ENCODE measurements around the gene NR3C1.

NR3C1 gene

GRCh38 chr5:143443330-143443729 lies 39.8 kb upstream of the NR3C1 start:
- no peak for DNase-seq (ENCODE audit: low read depth, low spot score)
- CTCF ChIA-PET, result interaction anchor here (2.2 kb wide), 1 partner anchor 10 kb away, joined by 9 read pairs; no protein-coding TSS in a partner anchor
- H3K4me3 ChIP-seq (ENCODE audit: low read depth, low read length), result no peak overlapping the region
- no peak for TF ChIP-seq CTCF (IDR thresholded peaks at IDR 0.05; ENCODE audit: insufficient read depth, low read length, missing control alignments)
- POLR2A ChIA-PET, result no interaction called here

- TF ChIP-seq CTCF (IDR thresholded peaks at IDR 0.05; ENCODE audit: insufficient read depth, low read length, missing control alignments), result no peak
- H3K4me3 ChIP-seq (ENCODE audit: low read depth, low read length), result no peak overlapping the region
- ChIA-PET CTCF (interaction anchor here (0.8 to 2.2 kb wide), 2 partner anchors 9 to 11 kb away, joined by 3 to 9 read pairs; no protein-coding TSS in a partner anchor), POLR2A (no interaction called here)
- DNase-seq (ENCODE audit: low read depth, low spot score), result peak; percentile 21
These were observed 38.9 kb upstream of the NR3C1 start for GRCh38 chr5:143442385-143442784.

- H3K4me3 ChIP-seq (ENCODE audit: low read depth, low read length), result no peak overlapping the region
- TF ChIP-seq CTCF (IDR thresholded peaks at IDR 0.05; ENCODE audit: insufficient read depth, low read length, missing control alignments), result no peak
- no peak for DNase-seq (ENCODE audit: low read depth, low spot score)
- ChIA-PET POLR2A (no interaction called here), CTCF (no interaction called here)
These were observed 37.1 kb upstream of the NR3C1 start for GRCh38 chr5:143440448-143441115.

DNA sequence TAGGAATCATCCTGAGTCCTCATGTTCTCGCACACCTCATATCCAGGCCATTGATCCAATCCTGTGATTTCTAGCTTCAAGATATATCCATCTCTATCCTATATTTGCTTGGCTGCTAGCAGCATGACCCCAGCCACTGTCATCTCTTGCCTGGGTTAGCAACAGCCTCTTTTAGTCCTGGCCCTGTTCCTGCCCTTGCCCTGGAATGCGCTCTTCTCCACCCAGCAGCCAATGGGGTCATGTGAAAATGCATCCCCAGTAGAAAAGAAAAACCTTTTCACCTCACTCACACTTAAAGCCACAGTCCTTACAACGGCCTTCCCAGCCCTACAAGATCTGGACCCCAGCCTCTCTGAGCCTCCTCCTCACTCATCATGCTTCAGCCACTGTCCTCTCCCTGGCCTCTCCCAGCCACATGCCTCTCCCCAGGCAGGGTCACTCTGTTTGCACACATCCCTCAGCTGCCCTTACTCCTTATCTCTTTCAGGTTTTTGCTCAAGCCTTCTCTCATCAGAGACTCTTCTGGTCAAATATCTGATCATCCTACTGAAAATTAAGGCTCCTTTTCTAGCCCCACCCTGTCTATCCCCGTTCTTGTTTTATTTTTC lies 34.3 kb upstream of the NR3C1 start:
- ChIA-PET CTCF (interaction anchor here (1.8 kb wide), 1 partner anchor 20 kb away, joined by 4 read pairs; no protein-coding TSS in a partner anchor), POLR2A (no interaction called here)
- H3K4me3 ChIP-seq (ENCODE audit: low read depth, low read length), result no peak overlapping the region
- DNase-seq (ENCODE audit: low read depth, low spot score), result no peak
- TF ChIP-seq CTCF (IDR thresholded peaks at IDR 0.05; ENCODE audit: insufficient read depth, low read length, missing control alignments), result no peak

DNA sequence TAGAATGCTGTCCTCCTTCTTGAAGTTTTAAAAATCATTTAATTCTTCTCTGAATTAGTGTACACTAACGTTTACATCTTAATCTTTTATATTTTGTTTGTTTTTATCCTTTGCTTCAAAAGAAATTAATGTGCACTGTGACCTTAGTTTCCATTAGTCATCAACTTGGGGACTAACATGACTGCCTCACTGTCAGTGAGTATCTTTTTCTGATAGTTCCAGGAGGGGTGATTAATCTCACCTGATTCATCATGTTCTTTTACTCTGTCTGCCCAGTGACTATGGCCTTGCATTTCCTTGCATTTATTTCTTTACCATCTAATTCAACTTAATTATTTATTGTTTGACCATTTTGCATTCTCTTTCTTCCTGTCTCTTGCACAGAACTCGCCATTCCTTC lies 33.4 kb upstream of the NR3C1 start:
- POLR2A ChIA-PET, result no interaction called here
- CTCF ChIA-PET, result no interaction called here
- DNase-seq (ENCODE audit: low read depth, low spot score), result no peak
- H3K4me3 ChIP-seq (ENCODE audit: low read depth, low read length), result no peak overlapping the region
- TF ChIP-seq CTCF (IDR thresholded peaks at IDR 0.05; ENCODE audit: insufficient read depth, low read length, missing control alignments), result no peak

- CTCF ChIA-PET, result interaction anchor here (1.3 kb wide), 1 partner anchor 13 kb away, joined by 3 read pairs; no protein-coding TSS in a partner anchor
- DNase-seq (ENCODE audit: low read depth, low spot score), result no peak
- TF ChIP-seq CTCF (IDR thresholded peaks at IDR 0.05; ENCODE audit: insufficient read depth, low read length, missing control alignments), result no peak
- no peak overlapping the region for H3K4me3 ChIP-seq (ENCODE audit: low read depth, low read length)
- POLR2A ChIA-PET, result no interaction called here
These were observed 31.7 kb upstream of the NR3C1 start for GRCh38 chr5:143435210-143435657.

All from AG04449 (cell line).